Type B pancreatic cell (in vitro differentiated cells): Measurements from ENCODE around the gene C16orf96. TPM values are rescaled to one million over a fixed set of nuclear protein-coding genes. Genes with fewer than 3 reads are reported as not detected.

Source experiments
- DNase-seq: peaks from one replicate; pipeline ENCODE4 v3.0.0; 2021; ENCODE audit warnings: mixed read lengths; ENCODE audit not compliant: unreplicated experiment; ENCODE audit errors: extremely low spot score
- H3K27ac Mint-ChIP-seq: 2 replicates; pipeline ENCODE4 v1.8.0; 2021; ENCODE audit warnings: mild to moderate bottlenecking, mixed read lengths
- H3K27me3 Mint-ChIP-seq: 2 replicates; pipeline ENCODE4 v1.8.0; 2021; ENCODE audit warnings: mixed read lengths
- H3K36me3 Mint-ChIP-seq: 2 replicates; pipeline ENCODE4 v1.8.0; 2021; ENCODE audit warnings: mixed read lengths
- H3K4me1 Mint-ChIP-seq: one replicate; pipeline ENCODE4 v1.8.0; 2021; ENCODE audit warnings: mixed read lengths; ENCODE audit not compliant: unreplicated experiment
- H3K4me3 Mint-ChIP-seq: 2 replicates; pipeline ENCODE4 v1.8.0; 2021; ENCODE audit warnings: mild to moderate bottlenecking, mixed read lengths
- H3K9me3 Mint-ChIP-seq: 2 replicates; pipeline ENCODE4 v1.8.0; 2021; ENCODE audit warnings: mixed read lengths
- total RNA-seq: library from RNA; stranded (reverse); gene quantifications from 2 replicates; pipeline ENCODE4 v1.2.1, GENCODE V29; 2021; ENCODE audit warnings: low replicate concordance
- TF ChIP-seq, protein P1 (sequence below): fragments of 200-600 bp; sonication (generic); conservative IDR thresholded peaks from 2 replicates; pipeline ENCODE4 v1.5.0; 2021; ENCODE audit warnings: antibody characterized with exemption, mild to moderate bottlenecking

C16orf96 gene
- total RNA-seq, 1 donor from 2014 or later = 0.43 TPM

DNA sequence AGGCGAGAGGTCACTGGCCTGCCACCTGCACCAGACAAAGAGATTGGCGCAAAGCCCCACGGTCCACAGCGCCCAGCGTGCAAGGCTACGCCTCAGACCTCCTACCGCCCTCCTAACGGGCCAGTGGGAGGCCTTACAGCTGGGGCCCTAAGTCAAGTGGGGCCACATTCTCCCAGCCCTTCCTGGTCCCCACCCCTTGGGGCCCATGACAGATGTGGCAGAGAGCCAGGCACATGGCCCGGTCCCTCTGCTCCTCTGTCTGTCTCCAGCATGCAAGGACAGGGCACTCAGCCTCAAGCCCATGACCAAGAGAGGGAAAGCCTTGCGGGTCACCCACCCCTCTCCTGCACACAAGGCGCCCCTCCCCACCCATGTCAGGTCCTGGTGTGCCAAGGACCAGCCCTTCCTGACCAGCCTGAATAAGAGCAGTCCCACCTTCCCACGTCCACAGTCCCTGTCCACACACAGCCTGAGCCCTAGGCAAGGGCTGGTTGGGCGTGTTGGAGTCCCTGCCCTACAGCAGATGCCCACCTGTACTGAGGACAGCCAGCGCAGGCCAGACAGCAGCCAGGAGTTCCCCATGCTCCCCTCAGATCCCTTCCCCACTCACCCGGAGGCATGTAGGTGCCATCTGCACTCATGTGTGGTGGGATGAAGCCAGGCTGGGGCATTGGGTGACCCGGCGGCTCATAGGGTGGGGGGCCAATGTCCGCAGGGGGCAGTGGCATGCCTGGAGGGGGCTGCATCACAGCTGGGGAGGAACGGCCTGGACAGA, 42.9 kb upstream of the C16orf96 start:
- TF ChIP-seq, protein P1, sequence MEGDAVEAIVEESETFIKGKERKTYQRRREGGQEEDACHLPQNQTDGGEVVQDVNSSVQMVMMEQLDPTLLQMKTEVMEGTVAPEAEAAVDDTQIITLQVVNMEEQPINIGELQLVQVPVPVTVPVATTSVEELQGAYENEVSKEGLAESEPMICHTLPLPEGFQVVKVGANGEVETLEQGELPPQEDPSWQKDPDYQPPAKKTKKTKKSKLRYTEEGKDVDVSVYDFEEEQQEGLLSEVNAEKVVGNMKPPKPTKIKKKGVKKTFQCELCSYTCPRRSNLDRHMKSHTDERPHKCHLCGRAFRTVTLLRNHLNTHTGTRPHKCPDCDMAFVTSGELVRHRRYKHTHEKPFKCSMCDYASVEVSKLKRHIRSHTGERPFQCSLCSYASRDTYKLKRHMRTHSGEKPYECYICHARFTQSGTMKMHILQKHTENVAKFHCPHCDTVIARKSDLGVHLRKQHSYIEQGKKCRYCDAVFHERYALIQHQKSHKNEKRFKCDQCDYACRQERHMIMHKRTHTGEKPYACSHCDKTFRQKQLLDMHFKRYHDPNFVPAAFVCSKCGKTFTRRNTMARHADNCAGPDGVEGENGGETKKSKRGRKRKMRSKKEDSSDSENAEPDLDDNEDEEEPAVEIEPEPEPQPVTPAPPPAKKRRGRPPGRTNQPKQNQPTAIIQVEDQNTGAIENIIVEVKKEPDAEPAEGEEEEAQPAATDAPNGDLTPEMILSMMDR = no peak
- no peaks in the 10 kb centered on the region for H3K27me3 Mint-ChIP-seq
- H3K4me3 Mint-ChIP-seq = no peak overlapping the region
- H3K4me1 Mint-ChIP-seq = peaks cover 18% of the 10 kb centered on the region
- no peak overlapping the region for H3K27ac Mint-ChIP-seq
- no peak for DNase-seq
- no peaks in the 10 kb centered on the region for H3K9me3 Mint-ChIP-seq
- H3K36me3 Mint-ChIP-seq = peaks cover 4% of the 10 kb centered on the region

DNA sequence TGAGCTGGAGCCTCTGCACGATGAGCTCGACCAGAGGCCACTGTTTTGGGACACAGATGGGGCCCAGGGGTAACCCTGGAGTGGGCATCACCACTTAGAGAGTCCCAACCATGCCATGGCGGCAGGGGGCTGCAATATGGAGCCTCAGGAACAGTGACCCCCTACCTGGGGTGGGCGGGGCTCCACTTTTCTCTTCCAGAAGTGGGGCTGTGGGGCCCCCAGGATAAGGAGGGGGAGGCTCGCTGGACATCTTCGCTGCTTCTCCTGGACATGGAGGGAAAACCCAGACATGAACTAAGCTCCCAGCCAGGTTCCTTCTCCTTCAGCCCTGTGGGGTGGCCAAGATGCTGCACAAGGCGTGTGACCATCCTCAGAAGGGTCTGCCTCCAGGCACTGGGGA, 42.3 kb upstream of the C16orf96 start:
- H3K36me3 Mint-ChIP-seq = peaks cover 4% of the 10 kb centered on the region
- H3K4me1 Mint-ChIP-seq = peaks cover 18% of the 10 kb centered on the region
- H3K9me3 Mint-ChIP-seq = no peaks in the 10 kb centered on the region
- no peak for DNase-seq
- H3K27me3 Mint-ChIP-seq = no peaks in the 10 kb centered on the region
- TF ChIP-seq, protein P1 = no peak
- no peak overlapping the region for H3K27ac Mint-ChIP-seq
- no peak overlapping the region for H3K4me3 Mint-ChIP-seq

DNA sequence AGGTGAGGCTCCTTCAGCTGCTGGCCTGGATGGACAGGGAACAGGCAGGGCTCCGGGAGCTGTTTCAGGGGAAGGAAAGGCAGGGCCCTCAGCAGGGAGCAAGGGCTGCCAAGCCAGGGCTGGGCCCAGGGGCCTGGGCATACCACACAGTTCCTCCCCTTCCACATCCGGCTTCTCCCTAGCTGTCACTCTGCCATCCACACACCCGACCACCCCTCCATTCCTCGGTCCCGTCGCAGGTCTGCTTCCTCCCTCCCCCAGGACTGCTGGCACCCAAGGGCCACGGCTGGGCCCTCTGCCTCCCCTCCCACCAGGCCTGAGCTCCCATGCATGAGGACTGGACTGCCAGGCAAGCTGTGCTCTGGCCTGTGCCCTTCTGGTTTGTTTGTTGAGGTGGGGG, 41.5 kb upstream of the C16orf96 start:
- peaks cover 4% of the 10 kb centered on the region for H3K36me3 Mint-ChIP-seq
- TF ChIP-seq, protein P1 = no peak
- H3K27me3 Mint-ChIP-seq = no peaks in the 10 kb centered on the region
- H3K4me1 Mint-ChIP-seq = peaks cover 24% of the 10 kb centered on the region
- H3K27ac Mint-ChIP-seq = no peak overlapping the region
- no peak overlapping the region for H3K4me3 Mint-ChIP-seq
- H3K9me3 Mint-ChIP-seq = no peaks in the 10 kb centered on the region
- DNase-seq = no peak

DNA sequence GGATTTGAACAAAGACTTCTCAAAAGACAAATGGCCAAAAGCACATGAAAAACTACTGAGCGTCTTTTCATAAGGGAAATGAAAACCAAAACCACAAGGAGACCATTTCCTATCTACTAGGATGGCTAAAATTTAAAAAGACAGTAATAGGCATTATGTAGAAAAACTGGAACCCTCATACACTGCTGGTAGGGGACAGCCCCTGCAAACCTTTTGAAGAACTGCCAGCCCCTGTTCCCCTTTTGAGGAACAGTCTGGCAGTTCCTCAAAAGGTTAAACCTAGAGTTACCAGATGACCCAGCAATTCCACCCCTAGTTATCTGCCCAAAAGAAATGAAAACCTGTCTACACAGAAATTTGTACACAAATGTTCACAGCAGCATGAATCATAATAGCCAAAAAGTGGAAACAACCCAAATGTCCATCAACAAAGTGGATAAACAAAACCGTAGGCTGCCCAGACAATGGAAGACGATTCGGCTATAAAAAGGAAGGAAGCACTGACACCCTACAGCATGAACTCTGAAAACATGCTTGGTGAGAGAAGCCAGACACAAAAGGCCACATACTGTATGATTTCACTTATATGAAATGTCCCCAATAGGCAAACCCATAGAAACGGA, 40.4 kb upstream of the C16orf96 start:
- H3K4me3 Mint-ChIP-seq = no peak overlapping the region
- TF ChIP-seq, protein P1 = no peak
- no peak for DNase-seq
- H3K9me3 Mint-ChIP-seq = no peaks in the 10 kb centered on the region
- no peaks in the 10 kb centered on the region for H3K27me3 Mint-ChIP-seq
- H3K4me1 Mint-ChIP-seq = peaks cover 27% of the 10 kb centered on the region
- H3K36me3 Mint-ChIP-seq = peaks cover 4% of the 10 kb centered on the region
- no peak overlapping the region for H3K27ac Mint-ChIP-seq

DNA sequence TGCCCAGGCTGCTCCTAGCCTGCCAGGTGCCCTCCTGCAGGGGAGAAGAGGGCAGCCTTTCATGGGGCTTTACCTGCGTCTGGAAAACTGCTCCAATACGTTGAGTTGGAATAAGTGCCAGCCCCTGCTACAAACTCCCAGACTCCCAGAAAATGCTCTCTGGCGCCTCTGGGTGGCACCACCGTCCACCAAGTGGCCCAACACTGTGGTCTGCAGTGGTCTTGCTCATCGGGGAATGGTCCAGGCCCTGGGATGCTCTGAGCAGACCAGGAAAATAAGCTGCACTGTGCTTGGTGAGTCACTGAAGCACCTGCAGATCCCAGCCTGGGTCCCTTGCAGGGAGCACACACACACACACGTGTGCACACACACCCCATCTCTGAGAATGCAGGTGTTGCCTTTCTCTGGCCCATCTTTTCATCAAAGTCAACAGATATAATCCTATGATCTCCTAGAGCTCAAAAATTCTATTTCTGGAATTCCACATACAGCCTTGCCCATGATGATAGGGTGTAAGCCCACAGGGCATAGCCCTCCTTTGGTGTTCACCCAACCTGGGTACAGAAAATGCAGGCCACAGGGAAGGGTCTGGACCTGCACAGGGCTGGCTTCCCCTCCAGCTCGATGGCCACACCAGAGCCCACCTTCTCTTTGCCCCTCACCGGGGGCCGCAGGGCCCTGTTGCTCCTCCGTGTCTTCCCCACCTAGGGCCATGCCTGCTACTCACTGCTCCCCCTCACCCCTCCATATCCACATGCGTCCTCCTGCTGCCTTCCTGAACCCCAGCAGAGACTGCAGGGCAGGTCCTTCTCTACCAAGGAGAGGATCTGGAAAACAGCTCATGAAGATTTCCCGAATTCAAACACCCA, 38.1 kb upstream of the C16orf96 start:
- H3K9me3 Mint-ChIP-seq = no peaks in the 10 kb centered on the region
- H3K36me3 Mint-ChIP-seq = no peaks in the 10 kb centered on the region
- TF ChIP-seq, protein P1 = peak; percentile 83
- H3K27ac Mint-ChIP-seq = peak overlapping the region; percentile 53
- peaks cover 29% of the 10 kb centered on the region for H3K4me1 Mint-ChIP-seq
- DNase-seq = no peak
- no peaks in the 10 kb centered on the region for H3K27me3 Mint-ChIP-seq
- H3K4me3 Mint-ChIP-seq = no peak overlapping the region
